Astrocyte (in vitro differentiated cells and primary cell): ENCODE results near the gene NOD1. TPM values are rescaled to one million over a fixed set of nuclear protein-coding genes. Genes with fewer than 3 reads are reported as not detected.

Source experiments
- DNase-seq: peaks from one replicate; pipeline ENCODE4 v3.0.0-alpha.2; 2010; ENCODE audit warnings: low read depth
- FAIRE-seq: peaks from 2 replicates; lab custom pipeline; 2011; peaks lifted over from hg19 to GRCh38; lab: Jason Lieb, UNC
- H2AFZ ChIP-seq: 2 replicates; pipeline ENCODE4 v1.6.0; 2012; ENCODE audit warnings: low read depth, low read length, inconsistent platforms
- H3K27ac ChIP-seq: 2 replicates; pipeline ENCODE4 v1.5.1; 2011; ENCODE audit warnings: low read depth, low read length, inconsistent platforms
- H3K27me3 ChIP-seq: 2 replicates; pipeline ENCODE4 v1.6.0; 2011; ENCODE audit warnings: low read length, inconsistent platforms; ENCODE audit not compliant: insufficient read depth
- H3K36me3 ChIP-seq: 2 replicates; pipeline ENCODE4 v1.5.1; 2011; ENCODE audit warnings: low read length, inconsistent platforms; ENCODE audit not compliant: insufficient read depth
- H3K4me1 ChIP-seq: 2 replicates; pipeline ENCODE4 v1.5.1; 2011; ENCODE audit warnings: low read length, inconsistent platforms; ENCODE audit not compliant: insufficient read depth
- H3K4me2 ChIP-seq: 2 replicates; pipeline ENCODE4 v1.6.0; 2012; ENCODE audit warnings: low read length, inconsistent platforms
- H3K4me3 ChIP-seq: 2 replicates; pipeline ENCODE4 v1.5.1; 2011; ENCODE audit warnings: low read depth, mild to moderate bottlenecking, low read length, inconsistent platforms; ENCODE audit not compliant: insufficient read depth
- H3K79me2 ChIP-seq: 2 replicates; pipeline ENCODE4 v1.6.0; 2012; ENCODE audit warnings: mild to moderate bottlenecking, low read length, inconsistent platforms; ENCODE audit not compliant: insufficient read depth
- H3K9ac ChIP-seq: 2 replicates; pipeline ENCODE4 v1.6.0; 2012; ENCODE audit warnings: mild to moderate bottlenecking, low read length, inconsistent platforms
- H3K9me3 ChIP-seq: 2 replicates; pipeline ENCODE4 v1.5.1; 2012; ENCODE audit warnings: low read depth, mild to moderate bottlenecking, low read length, inconsistent platforms; ENCODE audit not compliant: insufficient read depth
- H4K20me1 ChIP-seq: 2 replicates; pipeline ENCODE4 v1.6.0; 2012; ENCODE audit warnings: low read length, inconsistent platforms; ENCODE audit not compliant: insufficient read depth
- H3K27ac Mint-ChIP-seq: one replicate; pipeline ENCODE4 v1.8.0; 2021; ENCODE audit warnings: mild to moderate bottlenecking, mixed read lengths; ENCODE audit not compliant: unreplicated experiment
- H3K27me3 Mint-ChIP-seq: one replicate; pipeline ENCODE4 v1.8.0; 2021; ENCODE audit warnings: low read depth, mixed read lengths; ENCODE audit not compliant: unreplicated experiment
- H3K36me3 Mint-ChIP-seq: one replicate; pipeline ENCODE4 v1.8.0; 2021; ENCODE audit warnings: low read depth, mixed read lengths; ENCODE audit not compliant: unreplicated experiment
- H3K4me1 Mint-ChIP-seq: one replicate; pipeline ENCODE4 v1.8.0; 2021; ENCODE audit warnings: low read depth, mixed read lengths; ENCODE audit not compliant: unreplicated experiment
- H3K4me3 Mint-ChIP-seq: one replicate; pipeline ENCODE4 v1.8.0; 2021; ENCODE audit warnings: mild to moderate bottlenecking, moderate library complexity, mixed read lengths; ENCODE audit not compliant: unreplicated experiment
- H3K9me3 Mint-ChIP-seq: one replicate; pipeline ENCODE4 v1.8.0; 2021; ENCODE audit warnings: mild to moderate bottlenecking, mixed read lengths; ENCODE audit not compliant: unreplicated experiment
- EZH2 ChIP-seq: IDR thresholded peaks from 2 replicates; pipeline ENCODE4 v1.6.1; 2012; ENCODE audit warnings: mild to moderate bottlenecking, low read length, inconsistent platforms; ENCODE audit not compliant: insufficient read depth
- total RNA-seq: library from RNA; stranded (reverse); gene quantifications from 2 replicates; pipeline ENCODE4 v1.2.1, GENCODE V29; 2021
- TF ChIP-seq, protein P1 (sequence below): IDR thresholded peaks from 2 replicates; pipeline ENCODE4 v1.5.1; 2011; ENCODE audit warnings: low read depth, mild to moderate bottlenecking, inconsistent platforms, low read length, moderate library complexity; ENCODE audit not compliant: insufficient read depth

The NOD1 gene
- total RNA-seq, 1 donor from 2014 or later: 9.7 TPM

DNA sequence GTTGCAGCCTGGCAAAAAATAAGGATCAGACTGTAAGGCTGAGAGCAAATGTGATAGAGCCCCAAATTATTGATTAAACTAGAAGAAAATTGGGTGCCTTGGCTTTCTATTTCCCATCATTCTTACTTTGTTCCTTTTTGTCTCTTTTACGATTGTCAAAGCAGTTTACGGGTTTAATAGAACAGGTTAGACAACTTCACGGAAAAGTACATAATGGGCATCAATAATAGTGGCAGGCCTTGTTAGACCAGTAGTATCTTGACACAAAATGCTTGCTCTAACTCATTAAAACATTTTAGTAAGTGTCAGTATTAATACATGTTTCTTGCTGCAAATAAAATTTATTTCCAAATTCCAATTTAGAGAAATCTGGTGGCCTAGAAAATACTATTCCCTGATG is 40.5 kb upstream of the NOD1 start:
- no peak for TF ChIP-seq EZH2
- TF ChIP-seq, protein P1, sequence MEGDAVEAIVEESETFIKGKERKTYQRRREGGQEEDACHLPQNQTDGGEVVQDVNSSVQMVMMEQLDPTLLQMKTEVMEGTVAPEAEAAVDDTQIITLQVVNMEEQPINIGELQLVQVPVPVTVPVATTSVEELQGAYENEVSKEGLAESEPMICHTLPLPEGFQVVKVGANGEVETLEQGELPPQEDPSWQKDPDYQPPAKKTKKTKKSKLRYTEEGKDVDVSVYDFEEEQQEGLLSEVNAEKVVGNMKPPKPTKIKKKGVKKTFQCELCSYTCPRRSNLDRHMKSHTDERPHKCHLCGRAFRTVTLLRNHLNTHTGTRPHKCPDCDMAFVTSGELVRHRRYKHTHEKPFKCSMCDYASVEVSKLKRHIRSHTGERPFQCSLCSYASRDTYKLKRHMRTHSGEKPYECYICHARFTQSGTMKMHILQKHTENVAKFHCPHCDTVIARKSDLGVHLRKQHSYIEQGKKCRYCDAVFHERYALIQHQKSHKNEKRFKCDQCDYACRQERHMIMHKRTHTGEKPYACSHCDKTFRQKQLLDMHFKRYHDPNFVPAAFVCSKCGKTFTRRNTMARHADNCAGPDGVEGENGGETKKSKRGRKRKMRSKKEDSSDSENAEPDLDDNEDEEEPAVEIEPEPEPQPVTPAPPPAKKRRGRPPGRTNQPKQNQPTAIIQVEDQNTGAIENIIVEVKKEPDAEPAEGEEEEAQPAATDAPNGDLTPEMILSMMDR: no peak
- H3K36me3 Mint-ChIP-seq: no peaks in the 10 kb centered on the region
- H3K4me1 Mint-ChIP-seq: peaks cover 13% of the 10 kb centered on the region
- no peak overlapping the region for H3K4me3 Mint-ChIP-seq
- Histone ChIP-seq H3K9me3 (no peaks in the 10 kb centered on the region), H3K79me2 (no peaks in the 10 kb centered on the region), H3K27me3 (no peaks in the 10 kb centered on the region), H3K4me2 (no peak overlapping the region), H3K36me3 (no peaks in the 10 kb centered on the region), H3K9ac (no peak overlapping the region), H3K4me1 (no peaks in the 10 kb centered on the region), H4K20me1 (no peaks in the 10 kb centered on the region), H2AFZ (no peak overlapping the region), H3K4me3 (no peak overlapping the region), H3K27ac (no peak overlapping the region)
- peaks cover 2% of the 10 kb centered on the region for H3K27me3 Mint-ChIP-seq
- DNase-seq (no peak), FAIRE-seq (no peak)
- no peak overlapping the region for H3K27ac Mint-ChIP-seq
- H3K9me3 Mint-ChIP-seq: no peaks in the 10 kb centered on the region

DNA sequence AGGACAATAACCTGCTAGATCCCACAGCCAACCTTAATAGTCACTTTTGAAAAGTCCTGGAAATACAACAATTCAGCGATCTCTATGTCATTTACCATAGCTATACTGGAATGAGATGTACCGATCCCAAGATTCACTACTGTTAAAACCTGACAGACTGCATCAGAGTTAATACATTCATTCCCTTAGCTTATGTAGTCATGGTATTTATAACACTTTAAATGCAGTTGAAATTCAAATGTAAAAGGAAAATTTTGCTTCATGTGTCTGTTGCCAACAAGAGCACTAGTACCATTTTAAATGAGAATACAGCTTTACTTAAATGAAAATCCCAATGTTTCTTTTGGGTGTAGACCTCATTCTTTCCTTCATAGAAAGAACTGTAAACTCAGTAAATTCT is 37.2 kb upstream of the NOD1 start:
- Mint-ChIP-seq H3K27ac (no peak overlapping the region), H3K27me3 (no peaks in the 10 kb centered on the region), H3K4me3 (no peak overlapping the region), H3K36me3 (no peaks in the 10 kb centered on the region), H3K9me3 (no peaks in the 10 kb centered on the region), H3K4me1 (peaks cover 4% of the 10 kb centered on the region)
- H3K27me3 ChIP-seq: no peaks in the 10 kb centered on the region
- H3K4me3 ChIP-seq: no peak overlapping the region
- FAIRE-seq (no peak), DNase-seq (no peak)
- no peaks in the 10 kb centered on the region for H3K9me3 ChIP-seq
- H3K9ac ChIP-seq: no peak overlapping the region
- no peak overlapping the region for H3K4me2 ChIP-seq
- H3K36me3 ChIP-seq: no peaks in the 10 kb centered on the region
- H4K20me1 ChIP-seq: no peaks in the 10 kb centered on the region
- H3K27ac ChIP-seq: no peak overlapping the region
- H2AFZ ChIP-seq: no peak overlapping the region
- TF ChIP-seq EZH2: no peak
- TF ChIP-seq, protein P1: no peak
- H3K79me2 ChIP-seq: no peaks in the 10 kb centered on the region
- no peaks in the 10 kb centered on the region for H3K4me1 ChIP-seq

DNA sequence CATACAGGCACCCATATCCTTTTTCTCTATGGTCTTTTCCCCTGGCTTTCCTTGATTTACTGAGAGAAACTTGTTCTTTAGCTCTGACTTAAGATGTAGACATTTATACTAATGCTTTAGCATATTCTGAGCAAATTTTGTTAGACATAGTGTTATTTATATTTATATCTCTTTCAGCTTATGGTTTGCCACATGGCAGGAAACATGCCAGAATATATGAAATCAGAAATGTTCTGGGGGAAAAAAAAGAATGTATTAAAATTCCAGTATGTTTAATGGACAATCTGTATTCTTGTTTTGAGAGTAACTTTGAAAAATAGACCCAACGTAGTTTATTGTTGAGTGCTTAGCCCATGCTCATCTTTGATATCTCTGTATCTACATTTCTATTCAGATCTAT is 36.2 kb upstream of the NOD1 start:
- no peak overlapping the region for H3K4me3 ChIP-seq
- no peak overlapping the region for H3K4me2 ChIP-seq
- Mint-ChIP-seq H3K4me3 (no peak overlapping the region), H3K9me3 (no peaks in the 10 kb centered on the region), H3K36me3 (no peaks in the 10 kb centered on the region), H3K27ac (no peak overlapping the region), H3K27me3 (no peaks in the 10 kb centered on the region), H3K4me1 (no peaks in the 10 kb centered on the region)
- no peak overlapping the region for H2AFZ ChIP-seq
- H3K4me1 ChIP-seq: no peaks in the 10 kb centered on the region
- no peaks in the 10 kb centered on the region for H3K79me2 ChIP-seq
- H3K27ac ChIP-seq: no peak overlapping the region
- no peaks in the 10 kb centered on the region for H3K36me3 ChIP-seq
- no peak for TF ChIP-seq EZH2
- TF ChIP-seq, protein P1: no peak
- no peak overlapping the region for H3K9ac ChIP-seq
- H4K20me1 ChIP-seq: no peaks in the 10 kb centered on the region
- DNase-seq (no peak), FAIRE-seq (no peak)
- H3K27me3 ChIP-seq: no peaks in the 10 kb centered on the region
- no peaks in the 10 kb centered on the region for H3K9me3 ChIP-seq
